NCI-H2171 treated with DMSO at 0.1 percent for 48 hours (cell line): Measurements from ENCODE around the gene USP50.
"Not testable (repeated sequence)": the region's sequence is repeated elsewhere in the genome, so short reads cannot be mapped to it uniquely, and the experiment has no call there.

Source experiments
- DNase-seq: peaks from one replicate; lab custom pipeline; 2025; lab: John Stamatoyannopoulos, UW

The USP50 gene

DNA sequence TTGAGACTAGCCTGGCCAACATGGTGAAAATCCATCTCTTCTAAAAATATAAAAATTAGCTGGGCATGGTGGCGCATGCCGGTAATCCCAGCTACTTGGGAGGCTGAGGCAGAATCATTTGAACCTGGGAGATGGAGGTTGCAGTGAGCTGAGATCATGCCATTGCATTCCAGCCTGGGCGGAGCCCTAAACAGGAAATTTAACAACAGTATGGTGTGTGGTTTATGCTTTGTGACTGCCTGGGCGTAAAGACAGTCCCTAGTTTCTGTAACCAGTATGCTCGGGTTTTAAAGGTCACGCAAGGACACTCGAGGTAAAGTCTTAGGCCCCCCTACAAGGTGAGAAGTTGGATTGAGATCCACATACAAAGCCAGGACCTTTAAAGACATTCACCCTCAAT is 43.3 kb downstream of the USP50 start:
- DNase-seq = no peak

DNA sequence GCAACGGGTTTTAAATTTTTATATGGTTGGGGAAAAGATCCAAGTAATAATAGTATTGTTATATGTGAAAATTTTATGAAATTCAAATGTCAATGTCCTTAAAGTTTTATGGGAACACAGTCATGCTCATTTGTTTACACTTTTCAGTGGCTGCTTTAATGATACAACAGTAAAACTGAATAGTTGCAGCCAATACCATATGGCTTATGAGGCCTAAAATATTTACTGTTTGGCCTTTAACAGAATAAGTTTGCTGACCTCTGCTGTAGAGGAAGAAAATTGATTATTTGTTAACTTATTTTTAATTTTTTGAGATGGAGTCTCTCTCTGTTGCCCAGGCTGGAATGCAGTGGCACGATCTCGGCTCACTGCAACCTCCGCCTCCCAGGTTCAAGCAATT is 44.7 kb downstream of the USP50 start:
- DNase-seq = no peak

DNA sequence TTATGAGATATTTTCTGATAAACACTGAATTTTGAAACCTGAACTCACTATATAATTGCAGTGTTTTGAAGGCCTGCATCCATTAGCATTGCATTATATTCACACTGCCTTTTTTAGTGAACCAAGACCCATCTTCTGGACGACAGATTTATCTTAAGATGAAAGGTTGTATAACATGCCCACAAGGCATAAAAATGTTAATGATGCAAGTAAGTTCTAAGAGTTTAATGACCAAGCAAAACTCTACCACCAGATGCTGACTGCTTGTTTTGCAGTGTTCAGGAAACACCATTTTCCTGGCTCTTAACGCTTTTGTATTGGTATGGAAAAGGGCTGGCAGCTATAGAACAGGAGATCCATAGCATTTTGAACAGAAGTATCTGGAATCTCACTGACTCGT is 46.1 kb downstream of the USP50 start:
- DNase-seq = no peak

GRCh38 chr15:50496692-50497091 is 49.8 kb downstream of the USP50 start:
- DNase-seq = no peak

DNA sequence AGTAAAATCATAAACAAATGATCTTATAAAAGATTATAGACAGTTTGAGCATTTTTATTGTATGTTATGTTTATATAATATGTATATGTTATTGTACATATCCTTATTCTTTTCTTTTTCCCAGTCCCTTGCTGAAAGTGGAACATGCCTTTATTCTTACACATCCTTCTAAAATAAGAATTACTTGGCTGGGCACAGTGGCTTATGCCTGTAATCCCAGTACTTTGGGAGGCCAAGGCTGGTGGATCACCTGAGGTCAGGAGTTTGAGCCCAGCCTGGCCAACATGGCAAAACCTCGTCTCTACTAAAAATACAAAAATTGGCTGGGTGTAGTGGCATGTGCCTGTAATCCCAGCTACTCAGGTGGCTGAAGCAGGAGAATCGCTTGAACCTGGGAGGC is 51.9 kb downstream of the USP50 start:
- not testable (repeated sequence) for DNase-seq

DNA sequence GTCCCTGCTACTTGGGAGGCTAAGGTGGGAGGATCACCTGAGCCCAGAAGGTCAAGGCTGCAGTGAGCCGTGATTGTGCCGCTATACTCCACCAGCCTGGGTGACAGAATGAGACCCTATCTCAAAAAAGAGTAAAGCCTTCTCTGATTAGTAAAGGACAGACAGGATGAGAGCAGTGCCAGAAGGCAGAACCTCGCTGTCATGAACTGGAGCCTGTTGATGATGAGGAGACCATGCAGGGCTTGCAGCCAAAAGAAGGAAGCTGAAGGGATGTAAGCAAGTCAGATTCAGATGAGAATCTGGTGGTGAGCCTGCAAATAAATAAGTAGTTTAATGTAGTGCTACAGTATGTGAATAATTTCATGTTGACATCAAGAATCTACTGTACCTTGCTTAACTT is 52.8 kb downstream of the USP50 start:
- DNase-seq = no peak

GRCh38 chr15:50487287-50487686 is 59.2 kb downstream of the USP50 start:
- DNase-seq = no peak

GRCh38 chr15:50485389-50485788 is 61.1 kb downstream of the USP50 start:
- DNase-seq = no peak

- DNase-seq = no peak
Measured at GRCh38 chr15:50484781-50485180, 61.7 kb downstream of the USP50 start.

DNA sequence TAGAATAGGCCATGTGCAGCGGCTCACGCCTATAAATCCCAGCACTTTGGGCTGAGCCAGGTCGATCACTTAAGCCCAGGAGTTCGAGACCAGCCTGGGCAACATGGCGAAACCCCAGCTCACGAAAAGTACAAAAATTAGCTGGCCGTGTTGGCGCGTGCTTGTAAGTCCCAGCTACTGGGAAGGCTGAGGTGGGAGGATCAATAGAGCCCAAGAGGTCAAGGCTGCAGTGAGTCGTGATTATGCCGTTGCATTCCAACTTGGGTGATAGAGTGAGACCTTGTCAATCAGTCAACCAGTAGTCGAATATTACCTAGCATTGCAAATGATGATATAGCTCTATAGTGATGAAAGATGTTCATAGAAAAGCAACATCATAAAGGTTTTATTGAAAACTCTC is 70.3 kb downstream of the USP50 start:
- no peak for DNase-seq

- no peak for DNase-seq
Measured at GRCh38 chr15:50471072-50471471, 75.4 kb downstream of the USP50 start.

DNA sequence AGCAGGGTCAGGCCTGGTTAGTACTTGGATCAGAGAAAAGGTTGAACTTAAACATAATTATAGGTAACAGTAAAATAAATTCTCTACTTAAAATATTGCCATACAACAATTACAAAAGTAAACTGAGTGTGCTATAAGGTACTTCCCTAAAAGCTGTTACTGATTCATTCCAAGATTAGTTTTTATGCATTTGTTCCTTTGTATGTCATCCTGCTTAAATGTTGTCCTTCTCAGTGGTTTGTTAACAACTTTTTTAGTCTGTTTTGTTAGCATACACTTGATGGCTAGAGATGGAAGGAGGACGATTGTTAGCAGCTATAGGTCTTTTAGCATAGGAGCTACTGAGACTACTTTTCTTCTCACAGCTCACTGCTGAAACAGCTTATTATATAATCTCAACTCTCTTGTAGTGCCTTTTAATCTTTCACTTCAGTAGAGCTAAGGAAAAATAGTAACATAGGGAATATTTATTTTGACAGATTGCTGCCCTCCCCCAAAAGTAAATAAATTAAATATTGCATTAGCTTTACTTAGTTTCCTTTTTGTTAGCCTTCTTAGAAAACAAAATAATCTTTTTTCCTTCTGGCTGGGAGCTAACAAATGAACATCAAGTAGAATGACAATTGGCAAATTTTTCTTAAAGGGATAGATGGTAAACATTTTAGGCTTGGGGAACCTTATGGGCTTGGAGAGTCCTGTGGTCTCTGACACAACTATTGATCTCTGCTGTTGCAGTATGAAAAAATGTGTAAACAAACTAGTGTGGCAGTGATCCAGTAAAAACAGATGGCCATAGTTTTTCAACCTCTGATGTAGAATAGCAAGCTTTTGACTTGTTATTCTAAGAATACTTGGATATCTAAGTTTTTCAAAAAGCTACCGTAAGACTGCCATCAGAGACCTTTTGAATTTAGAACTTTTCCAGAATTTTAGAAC is 82.8 kb downstream of the USP50 start:
- DNase-seq = peak; percentile 65

- DNase-seq = no peak
Measured at GRCh38 chr15:50458348-50459112, 87.9 kb downstream of the USP50 start.

GRCh38 chr15:50452927-50453326 is 93.5 kb downstream of the USP50 start:
- peak; percentile 7 for DNase-seq
